ENCODE measurements around the gene DNAJC24. TPM values are rescaled to one million over a fixed set of nuclear protein-coding genes. Genes with fewer than 3 reads are reported as not detected.

The DNAJC24 gene
- total RNA-seq, 2 donors from 2014 or later, result 23.9 to 28.6 TPM

GRCh38 chr11:31433851-31434250 is 64.2 kb downstream of the DNAJC24 start:
- no peaks in the 10 kb centered on the region for H3K9me3 Mint-ChIP-seq
- Histone ChIP-seq H3K9ac (ENCODE audit: extremely low read depth, low read length, poor library complexity, severe bottlenecking) (no peak overlapping the region), H3K27me3 (ENCODE audit: control insufficient read depth, insufficient read depth, low read length, poor library complexity, severe bottlenecking) (no peaks in the 10 kb centered on the region), H3K4me1 (ENCODE audit: control insufficient read depth, insufficient read depth, low read length) (no peaks in the 10 kb centered on the region), H3K36me3 (ENCODE audit: control insufficient read depth, insufficient read depth, low read length) (peaks cover 26% of the 10 kb centered on the region), H3K9me3 (ENCODE audit: control insufficient read depth, low read length) (no peaks in the 10 kb centered on the region), H3K27ac (ENCODE audit: low read depth, low read length) (no peak overlapping the region), H3K4me3 (ENCODE audit: low read length) (no peak overlapping the region)
- WGBS, 2 experiments (ENCODE audit: insufficient coverage in 1 of 2, insufficient read length in 1 of 2), result 89% methylated on average over 1 of the region's 1 CpG; no CpG with 5 or more reads in 1 of the 2 experiments
- TF ChIP-seq, protein P1, sequence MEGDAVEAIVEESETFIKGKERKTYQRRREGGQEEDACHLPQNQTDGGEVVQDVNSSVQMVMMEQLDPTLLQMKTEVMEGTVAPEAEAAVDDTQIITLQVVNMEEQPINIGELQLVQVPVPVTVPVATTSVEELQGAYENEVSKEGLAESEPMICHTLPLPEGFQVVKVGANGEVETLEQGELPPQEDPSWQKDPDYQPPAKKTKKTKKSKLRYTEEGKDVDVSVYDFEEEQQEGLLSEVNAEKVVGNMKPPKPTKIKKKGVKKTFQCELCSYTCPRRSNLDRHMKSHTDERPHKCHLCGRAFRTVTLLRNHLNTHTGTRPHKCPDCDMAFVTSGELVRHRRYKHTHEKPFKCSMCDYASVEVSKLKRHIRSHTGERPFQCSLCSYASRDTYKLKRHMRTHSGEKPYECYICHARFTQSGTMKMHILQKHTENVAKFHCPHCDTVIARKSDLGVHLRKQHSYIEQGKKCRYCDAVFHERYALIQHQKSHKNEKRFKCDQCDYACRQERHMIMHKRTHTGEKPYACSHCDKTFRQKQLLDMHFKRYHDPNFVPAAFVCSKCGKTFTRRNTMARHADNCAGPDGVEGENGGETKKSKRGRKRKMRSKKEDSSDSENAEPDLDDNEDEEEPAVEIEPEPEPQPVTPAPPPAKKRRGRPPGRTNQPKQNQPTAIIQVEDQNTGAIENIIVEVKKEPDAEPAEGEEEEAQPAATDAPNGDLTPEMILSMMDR (conservative IDR thresholded peaks at IDR 0.05), result no peak
- no peak for DNase-seq
- peaks cover 16% of the 10 kb centered on the region for H3K36me3 Mint-ChIP-seq (ENCODE audit: low read depth)
- no peak overlapping the region for H3K4me3 Mint-ChIP-seq
- H3K27me3 Mint-ChIP-seq (ENCODE audit: insufficient read depth), result no peaks in the 10 kb centered on the region
- peaks cover 2% of the 10 kb centered on the region for H3K4me1 Mint-ChIP-seq
- H3K27ac Mint-ChIP-seq, result no peak overlapping the region

DNA sequence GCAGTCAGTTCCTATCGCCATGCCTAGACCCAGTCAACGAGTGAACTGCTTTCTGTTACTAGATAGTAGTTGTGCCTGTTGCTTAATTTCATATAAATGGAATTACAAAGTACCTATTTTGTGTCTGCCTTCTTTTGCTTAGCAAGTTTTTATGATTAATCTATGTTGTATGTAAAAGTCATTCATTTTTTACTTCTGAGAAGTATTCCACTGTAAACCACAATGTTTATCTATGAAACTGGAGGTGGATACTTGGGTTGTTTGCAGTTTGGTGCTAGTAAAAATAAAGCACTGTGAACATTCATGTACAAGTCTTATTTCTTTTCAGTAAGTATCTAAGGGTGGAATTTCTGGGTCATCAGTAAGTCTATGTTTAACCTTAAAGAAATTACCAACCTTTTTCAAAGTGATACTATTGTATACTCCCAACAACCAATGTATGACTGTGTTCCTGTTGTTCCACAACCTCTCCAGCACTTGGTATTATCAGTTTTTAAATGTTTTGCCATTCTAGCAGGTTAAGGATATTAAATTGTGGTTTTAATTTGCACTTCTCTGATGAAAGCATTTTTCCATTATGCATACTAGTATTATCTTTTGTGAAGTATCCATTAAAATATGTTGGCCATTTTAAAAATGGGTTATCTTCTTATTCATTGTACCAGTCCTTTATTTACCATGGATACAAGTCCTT is 68.2 kb downstream of the DNAJC24 start:
- H3K9ac ChIP-seq (ENCODE audit: extremely low read depth, low read length, poor library complexity, severe bottlenecking), result no peak overlapping the region
- no peak for DNase-seq
- peaks cover 5% of the 10 kb centered on the region for H3K4me1 ChIP-seq (ENCODE audit: control insufficient read depth, insufficient read depth, low read length)
- no peaks in the 10 kb centered on the region for H3K9me3 Mint-ChIP-seq
- peaks cover 4% of the 10 kb centered on the region for H3K36me3 ChIP-seq (ENCODE audit: control insufficient read depth, insufficient read depth, low read length)
- TF ChIP-seq, protein P1 (conservative IDR thresholded peaks at IDR 0.05), result no peak
- WGBS, 2 experiments (ENCODE audit: insufficient coverage in 1 of 2, insufficient read length in 1 of 2), result 100% methylated on average over 2 of the region's 2 CpGs
- no peaks in the 10 kb centered on the region for H3K9me3 ChIP-seq (ENCODE audit: control insufficient read depth, low read length)
- H3K4me3 Mint-ChIP-seq, result no peak overlapping the region
- no peak overlapping the region for H3K27ac Mint-ChIP-seq
- peaks cover 11% of the 10 kb centered on the region for H3K4me1 Mint-ChIP-seq
- no peaks in the 10 kb centered on the region for H3K27me3 ChIP-seq (ENCODE audit: control insufficient read depth, insufficient read depth, low read length, poor library complexity, severe bottlenecking)
- H3K4me3 ChIP-seq (ENCODE audit: low read length), result no peak overlapping the region
- no peaks in the 10 kb centered on the region for H3K27me3 Mint-ChIP-seq (ENCODE audit: insufficient read depth)
- peaks cover 4% of the 10 kb centered on the region for H3K36me3 Mint-ChIP-seq (ENCODE audit: low read depth)
- no peak overlapping the region for H3K27ac ChIP-seq (ENCODE audit: low read depth, low read length)

- peaks cover 5% of the 10 kb centered on the region for H3K4me1 ChIP-seq (ENCODE audit: control insufficient read depth, insufficient read depth, low read length)
Measured at GRCh38 chr11:31441296-31441695, 71.6 kb downstream of the DNAJC24 start.

More at GRCh38 chr11:31441296-31441695, 71.6 kb downstream of the DNAJC24 start:
- Mint-ChIP-seq H3K9me3 (no peaks in the 10 kb centered on the region), H3K27me3 (ENCODE audit: insufficient read depth) (no peaks in the 10 kb centered on the region), H3K4me1 (peaks cover 22% of the 10 kb centered on the region), H3K36me3 (ENCODE audit: low read depth) (peaks cover 4% of the 10 kb centered on the region), H3K27ac (no peak overlapping the region), H3K4me3 (no peak overlapping the region)
- Histone ChIP-seq H3K36me3 (ENCODE audit: control insufficient read depth, insufficient read depth, low read length) (peaks cover 4% of the 10 kb centered on the region), H3K4me3 (ENCODE audit: low read length) (no peak overlapping the region), H3K9ac (ENCODE audit: extremely low read depth, low read length, poor library complexity, severe bottlenecking) (no peak overlapping the region), H3K27me3 (ENCODE audit: control insufficient read depth, insufficient read depth, low read length, poor library complexity, severe bottlenecking) (no peaks in the 10 kb centered on the region), H3K9me3 (ENCODE audit: control insufficient read depth, low read length) (no peaks in the 10 kb centered on the region), H3K27ac (ENCODE audit: low read depth, low read length) (no peak overlapping the region)
- TF ChIP-seq, protein P1 (conservative IDR thresholded peaks at IDR 0.05), result no peak
- DNase-seq, result no peak

Data from endodermal cell (in vitro differentiated cells).